ENCODE measurements around the gene SDF2L1.

Gene SDF2L1

GRCh38 chr22:21622011-21622918, 19.8 kb upstream of the SDF2L1 start:
- DNase-seq, result no peak

GRCh38 chr22:21622919-21623647, 19.0 kb upstream of the SDF2L1 start:
- no peak for DNase-seq

GRCh38 chr22:21623648-21623970, 18.5 kb upstream of the SDF2L1 start:
- no peak for DNase-seq

GRCh38 chr22:21624120-21624879, 17.8 kb upstream of the SDF2L1 start:
- DNase-seq, result peak; percentile 46

- DNase-seq, result no peak
These were observed 17.0 kb upstream of the SDF2L1 start for GRCh38 chr22:21624880-21625791.

GRCh38 chr22:21626073-21626734, 15.9 kb upstream of the SDF2L1 start:
- DNase-seq, result no peak

- DNase-seq, result no peak
These were observed 15.2 kb upstream of the SDF2L1 start for GRCh38 chr22:21626735-21627469.

- no peak for DNase-seq
These were observed 13.5 kb upstream of the SDF2L1 start for GRCh38 chr22:21628386-21629254.

GRCh38 chr22:21629255-21630149, 12.6 kb upstream of the SDF2L1 start, which contains the start of gene YDJC:
YDJC (minus strand) TSS chr22:21630022; CDS start chr22:21630014, 8 bp downstream.
- DNase-seq, result peak; percentile 97

- no peak for DNase-seq
These were observed 11.1 kb upstream of the SDF2L1 start for GRCh38 chr22:21631025-21631424.

GRCh38 chr22:21632237-21632895, 9.7 kb upstream of the SDF2L1 start, which contains the start of gene CCDC116:
CCDC116 (plus strand) TSS chr22:21632760; CDS start chr22:21633182, 422 bp downstream.
- peak; percentile 53 for DNase-seq

GRCh38 chr22:21632931-21633330, 9.2 kb upstream of the SDF2L1 start:
- no peak for DNase-seq

GRCh38 chr22:21633481-21633880, 8.6 kb upstream of the SDF2L1 start:
- no peak for DNase-seq

GRCh38 chr22:21634081-21634480, 8.0 kb upstream of the SDF2L1 start:
- DNase-seq, result no peak

GRCh38 chr22:21634844-21635243, 7.3 kb upstream of the SDF2L1 start:
- DNase-seq, result no peak

- no peak for DNase-seq
These were observed 6.2 kb upstream of the SDF2L1 start for GRCh38 chr22:21635771-21636510.

- no peak for DNase-seq
These were observed 5.4 kb upstream of the SDF2L1 start for GRCh38 chr22:21636629-21637218.
